ENCODE results near the gene CMYA5.

- no peak for TF ChIP-seq POLR2A (IDR thresholded peaks at IDR 0.05)
- TF ChIP-seq CTCF (IDR thresholded peaks at IDR 0.05), result no peak
- no peak for TF ChIP-seq EP300 (IDR thresholded peaks at IDR 0.05)
Measured at GRCh38 chr5:79685627-79686026, 4.0 kb upstream of the CMYA5 start.

Measured in tibial nerve (tissue), 4 donors.